ENCODE results near the gene MCU. TPM values are rescaled to one million over a fixed set of nuclear protein-coding genes. Genes with fewer than 3 reads are reported as not detected.

MCU gene
- total RNA-seq, 1 donor from 2014 or later = 27.0 TPM

GRCh38 chr10:72834183-72834825 is 142.4 kb downstream of the MCU start:
- no peak overlapping the region for H3K4me3 Mint-ChIP-seq
- H3K9me3 Mint-ChIP-seq = no peaks in the 10 kb centered on the region
- TF ChIP-seq CTCF (conservative IDR thresholded peaks at IDR 0.05) = peak; percentile 84
- peaks cover 3% of the 10 kb centered on the region for H3K4me1 Mint-ChIP-seq (ENCODE audit: unreplicated experiment)
- peaks cover 2% of the 10 kb centered on the region for H3K36me3 Mint-ChIP-seq
- no peak for DNase-seq (ENCODE audit: extremely low spot score, unreplicated experiment)
- H3K27me3 Mint-ChIP-seq = no peaks in the 10 kb centered on the region
- no peak overlapping the region for H3K27ac Mint-ChIP-seq

- Mint-ChIP-seq H3K4me1 (ENCODE audit: unreplicated experiment) (no peaks in the 10 kb centered on the region), H3K27ac (no peak overlapping the region), H3K9me3 (no peaks in the 10 kb centered on the region), H3K4me3 (no peak overlapping the region), H3K36me3 (peaks cover 4% of the 10 kb centered on the region), H3K27me3 (no peaks in the 10 kb centered on the region)
- no peak for TF ChIP-seq CTCF (conservative IDR thresholded peaks at IDR 0.05)
- no peak for DNase-seq (ENCODE audit: extremely low spot score, unreplicated experiment)
Measured at GRCh38 chr10:72840319-72840718, 148.4 kb downstream of the MCU start.

- Mint-ChIP-seq H3K36me3 (peaks cover 4% of the 10 kb centered on the region), H3K9me3 (no peaks in the 10 kb centered on the region)
Measured at GRCh38 chr10:72841487-72841886, 149.5 kb downstream of the MCU start.

GRCh38 chr10:72842164-72842563 is 150.2 kb downstream of the MCU start:
- DNase-seq (ENCODE audit: extremely low spot score, unreplicated experiment) = no peak
- no peaks in the 10 kb centered on the region for H3K9me3 Mint-ChIP-seq
- H3K27ac Mint-ChIP-seq = no peak overlapping the region
- H3K36me3 Mint-ChIP-seq = peaks cover 4% of the 10 kb centered on the region
- no peaks in the 10 kb centered on the region for H3K4me1 Mint-ChIP-seq (ENCODE audit: unreplicated experiment)
- no peaks in the 10 kb centered on the region for H3K27me3 Mint-ChIP-seq
- H3K4me3 Mint-ChIP-seq = no peak overlapping the region
- TF ChIP-seq CTCF (conservative IDR thresholded peaks at IDR 0.05) = no peak

More at GRCh38 chr10:72841487-72841886, 149.5 kb downstream of the MCU start:
- H3K4me1 Mint-ChIP-seq (ENCODE audit: unreplicated experiment) = no peaks in the 10 kb centered on the region
- no peak for DNase-seq (ENCODE audit: extremely low spot score, unreplicated experiment)
- H3K27me3 Mint-ChIP-seq = no peaks in the 10 kb centered on the region
- H3K4me3 Mint-ChIP-seq = no peak overlapping the region
- H3K27ac Mint-ChIP-seq = no peak overlapping the region
- no peak for TF ChIP-seq CTCF (conservative IDR thresholded peaks at IDR 0.05)

- Mint-ChIP-seq H3K4me3 (no peak overlapping the region), H3K27ac (no peak overlapping the region), H3K36me3 (no peaks in the 10 kb centered on the region), H3K27me3 (no peaks in the 10 kb centered on the region), H3K9me3 (peaks cover 2% of the 10 kb centered on the region), H3K4me1 (ENCODE audit: unreplicated experiment) (no peaks in the 10 kb centered on the region)
- no peak for TF ChIP-seq CTCF (conservative IDR thresholded peaks at IDR 0.05)
- DNase-seq (ENCODE audit: extremely low spot score, unreplicated experiment) = no peak
Measured at GRCh38 chr10:72846238-72846637, 154.3 kb downstream of the MCU start.

Data from type B pancreatic cell (in vitro differentiated cells).